ENCODE results near the gene ZNF491.
"Not testable (repeated sequence)": the region's sequence is repeated elsewhere in the genome, so short reads cannot be mapped to it uniquely, and the experiment has no call there.

ZNF491 gene

GRCh38 chr19:11813703-11814028, 15.3 kb downstream of the ZNF491 start:
- no peak for TF ChIP-seq CTCF (IDR thresholded peaks at IDR 0.05; ENCODE audit: extremely low read depth, missing control alignments)

DNA sequence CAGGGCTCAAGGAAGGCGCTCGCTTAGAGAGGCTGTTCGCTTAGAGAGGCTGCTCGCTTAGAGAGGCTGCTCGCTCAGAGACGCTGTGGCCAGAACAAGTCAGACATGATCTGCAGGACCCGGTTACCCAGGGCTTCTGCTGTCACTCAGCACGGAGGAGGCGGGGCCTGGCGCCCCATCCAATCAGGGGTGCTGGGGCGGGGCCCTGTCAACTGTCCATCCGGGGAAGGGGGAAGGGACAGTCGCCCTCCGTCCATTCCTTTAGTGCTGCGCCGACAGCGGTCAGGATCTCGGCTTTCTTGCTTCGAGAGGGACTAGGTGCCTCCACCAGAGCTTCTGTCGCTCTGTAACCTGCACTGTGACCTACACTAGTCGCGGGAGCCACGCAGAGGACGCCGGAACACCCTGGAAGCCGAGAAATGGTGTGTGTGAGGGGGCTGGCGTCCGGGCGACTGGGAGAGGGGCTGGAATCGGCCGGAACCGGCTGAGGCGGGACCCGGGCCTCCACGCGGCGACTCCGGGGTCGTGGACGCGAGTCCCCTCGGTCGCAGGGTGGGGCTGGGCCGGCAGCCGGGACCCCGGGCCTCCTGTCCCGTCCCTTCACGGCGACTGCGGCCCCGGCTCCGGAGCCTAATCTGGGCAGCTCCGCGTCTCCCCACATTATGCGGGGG, 15.8 kb downstream of the ZNF491 start, which contains the start of gene ZNF440:
Gene ZNF440, plus strand, starts transcription at position 245 of the 671 bp plus-strand sequence. Its CDS starts 175 bp downstream, at position 420.
- peak; percentile 98 for DNase-seq (ENCODE audit: low spot score)
- TF ChIP-seq CTCF (IDR thresholded peaks at IDR 0.05; ENCODE audit: extremely low read depth, missing control alignments): no peak

More at GRCh38 chr19:11813703-11814028, 15.3 kb downstream of the ZNF491 start:
- no peak for DNase-seq (ENCODE audit: low spot score)

DNA sequence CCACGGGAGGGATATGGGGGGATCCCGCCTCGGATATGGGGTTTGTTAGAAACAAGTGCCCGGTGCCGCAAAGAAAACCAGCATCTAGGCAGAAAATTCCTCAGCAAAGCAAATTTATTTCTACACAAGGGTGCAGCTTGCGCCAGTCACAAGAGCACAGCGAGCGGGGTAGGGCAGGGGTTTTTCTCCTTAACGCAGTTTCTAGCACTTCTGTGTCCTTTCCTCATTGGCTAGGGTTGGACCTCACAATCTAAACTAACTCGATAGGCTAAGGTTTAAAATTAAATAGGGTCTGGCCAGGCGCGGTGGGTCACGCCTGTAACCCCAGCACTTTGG, 16.3 kb downstream of the ZNF491 start:
- no peak for TF ChIP-seq CTCF (IDR thresholded peaks at IDR 0.05; ENCODE audit: extremely low read depth, missing control alignments)
- no peak for DNase-seq (ENCODE audit: low spot score)

- TF ChIP-seq CTCF (IDR thresholded peaks at IDR 0.05; ENCODE audit: extremely low read depth, missing control alignments): no peak
- DNase-seq (ENCODE audit: low spot score): no peak
Measured at GRCh38 chr19:11821474-11822109, 23.3 kb downstream of the ZNF491 start.

GRCh38 chr19:11828957-11829876, 30.9 kb downstream of the ZNF491 start:
- DNase-seq (ENCODE audit: low spot score): not testable (repeated sequence)

- no peak for TF ChIP-seq CTCF (IDR thresholded peaks at IDR 0.05; ENCODE audit: extremely low read depth, missing control alignments)
- no peak for DNase-seq (ENCODE audit: low spot score)
Measured at GRCh38 chr19:11832253-11832912, 34.1 kb downstream of the ZNF491 start.

- DNase-seq (ENCODE audit: low spot score): no peak
- TF ChIP-seq CTCF (IDR thresholded peaks at IDR 0.05; ENCODE audit: extremely low read depth, missing control alignments): no peak
Measured at GRCh38 chr19:11833541-11833940, 35.2 kb downstream of the ZNF491 start.

- not testable (repeated sequence) for DNase-seq (ENCODE audit: low spot score)
Measured at GRCh38 chr19:11835626-11836066, 37.3 kb downstream of the ZNF491 start.
